ENCODE measurements around the gene MED12L. TPM values are rescaled to one million over a fixed set of nuclear protein-coding genes. Genes with fewer than 3 reads are reported as not detected.

The MED12L gene
- total RNA-seq, 1 experiment from 2014 or later = 14.9 TPM

GRCh38 chr3:151430821-151431484 is 345.5 kb downstream of the MED12L start:
- H3K9ac ChIP-seq (ENCODE audit: extremely low read depth, insufficient read length, low read length) = no peak overlapping the region
- 0 out of 2 replicates have a peak, but pooled peaks cover 8% of the 10 kb centered on the region for H3K4me1 ChIP-seq (ENCODE audit: insufficient read depth, low read length)
- no peaks in the 10 kb centered on the region for H3K79me2 ChIP-seq (ENCODE audit: insufficient read depth, low read length)
- no peak overlapping the region for H2BK5ac ChIP-seq (ENCODE audit: insufficient read length, low read length)
- H2AK5ac ChIP-seq (ENCODE audit: insufficient read length, low read length) = no peak overlapping the region
- no peak overlapping the region for H3K23ac ChIP-seq (ENCODE audit: insufficient read length, low read depth, low read length)
- H4K91ac ChIP-seq (ENCODE audit: insufficient read length, low read depth, low read length) = no peak overlapping the region
- no peak for DNase-seq
- H4K20me1 ChIP-seq (ENCODE audit: control insufficient read depth, insufficient read depth, insufficient read length) = no peaks in the 10 kb centered on the region
- H2BK20ac ChIP-seq (ENCODE audit: low read depth, low read length, poor library complexity, severe bottlenecking) = no peak overlapping the region
- H3K27ac Mint-ChIP-seq = no peak overlapping the region; a peak in 1 of 7 replicates
- H3K4me2 ChIP-seq (ENCODE audit: insufficient read depth, insufficient read length, low read length) = no peak overlapping the region
- no peak overlapping the region for H3T11ph ChIP-seq (ENCODE audit: low read length)
- no peak overlapping the region for H4K8ac ChIP-seq (replicated peaks; ENCODE audit: insufficient read length, low read depth, low read length)
- H3K27ac ChIP-seq (ENCODE audit: insufficient read length, low read depth, low read length) = no peak overlapping the region
- H4K5ac ChIP-seq (ENCODE audit: insufficient read length, low read depth, low read length) = no peak overlapping the region
- H3K14ac ChIP-seq (ENCODE audit: insufficient read depth, low read length) = no peak overlapping the region
- H2AFZ ChIP-seq (ENCODE audit: low read length) = no peak overlapping the region
- peaks cover 10 to 24% (median 15%) of the 10 kb centered on the region in 3 experiments for H3K36me3 Mint-ChIP-seq (ENCODE audit: insufficient read depth in 1 of 3, low read depth in 3 of 3)
- H2BK15ac ChIP-seq (ENCODE audit: low read depth, low read length) = no peak overlapping the region
- H3K27me3 ChIP-seq (ENCODE audit: insufficient read depth, low read length) = no peaks in the 10 kb centered on the region; the same call in 1 of the 2 replicates
- H3K9me3 ChIP-seq (ENCODE audit: control insufficient read depth, low read depth, low read length) = no peaks in the 10 kb centered on the region
- no CpG with 5 or more reads among the region's 5 CpGs for WGBS (ENCODE audit: extremely low coverage, insufficient read length, low lambda C conversion rate)
- H3K4ac ChIP-seq (ENCODE audit: low read depth, low read length) = no peak overlapping the region
- peaks cover 0 to 5% of the 10 kb centered on the region in 2 experiments; a peak in 3 of 5 replicates for H3K9me3 Mint-ChIP-seq
- no peaks in the 10 kb centered on the region for H3K23me2 ChIP-seq (ENCODE audit: insufficient read length, low read depth, low read length, poor library complexity, severe bottlenecking)
- TF ChIP-seq, protein P1, sequence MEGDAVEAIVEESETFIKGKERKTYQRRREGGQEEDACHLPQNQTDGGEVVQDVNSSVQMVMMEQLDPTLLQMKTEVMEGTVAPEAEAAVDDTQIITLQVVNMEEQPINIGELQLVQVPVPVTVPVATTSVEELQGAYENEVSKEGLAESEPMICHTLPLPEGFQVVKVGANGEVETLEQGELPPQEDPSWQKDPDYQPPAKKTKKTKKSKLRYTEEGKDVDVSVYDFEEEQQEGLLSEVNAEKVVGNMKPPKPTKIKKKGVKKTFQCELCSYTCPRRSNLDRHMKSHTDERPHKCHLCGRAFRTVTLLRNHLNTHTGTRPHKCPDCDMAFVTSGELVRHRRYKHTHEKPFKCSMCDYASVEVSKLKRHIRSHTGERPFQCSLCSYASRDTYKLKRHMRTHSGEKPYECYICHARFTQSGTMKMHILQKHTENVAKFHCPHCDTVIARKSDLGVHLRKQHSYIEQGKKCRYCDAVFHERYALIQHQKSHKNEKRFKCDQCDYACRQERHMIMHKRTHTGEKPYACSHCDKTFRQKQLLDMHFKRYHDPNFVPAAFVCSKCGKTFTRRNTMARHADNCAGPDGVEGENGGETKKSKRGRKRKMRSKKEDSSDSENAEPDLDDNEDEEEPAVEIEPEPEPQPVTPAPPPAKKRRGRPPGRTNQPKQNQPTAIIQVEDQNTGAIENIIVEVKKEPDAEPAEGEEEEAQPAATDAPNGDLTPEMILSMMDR (conservative IDR thresholded peaks at IDR 0.05) = no peak
- H3K4me1 Mint-ChIP-seq = peaks cover 29% of the 10 kb centered on the region in 2 experiments
- H3K27me3 Mint-ChIP-seq (ENCODE audit: low read depth) = no peaks in the 10 kb centered on the region; the same call in none of the 2 replicates
- H2BK12ac ChIP-seq (ENCODE audit: insufficient read length, low read depth, low read length) = no peak overlapping the region
- no peak overlapping the region for H2BK120ac ChIP-seq (ENCODE audit: low read depth, low read length, poor library complexity, severe bottlenecking)
- no peak overlapping the region for H3K18ac ChIP-seq (ENCODE audit: insufficient read length, low read depth, low read length)
- H3K79me1 ChIP-seq (ENCODE audit: insufficient read depth, low read depth, low read length, poor library complexity, severe bottlenecking) = no peaks in the 10 kb centered on the region
- no peak overlapping the region for H3K56ac ChIP-seq (ENCODE audit: insufficient read length, low read depth, low read length)
- H3K4me3 Mint-ChIP-seq = peak overlapping the region; percentile 0 to 4; a peak in 1 of 5 replicates

Data from H9 (cell line).